Dedifferentiated amniotic fluid mesenchymal stem cell (primary cell): Measurements from ENCODE around the gene AQP1.

Experiments used
- DNase-seq: peaks from one replicate; pipeline ENCODE4 v3.0.0-alpha.2; 2016; ENCODE audit errors: extremely low spot score

Gene AQP1

DNA sequence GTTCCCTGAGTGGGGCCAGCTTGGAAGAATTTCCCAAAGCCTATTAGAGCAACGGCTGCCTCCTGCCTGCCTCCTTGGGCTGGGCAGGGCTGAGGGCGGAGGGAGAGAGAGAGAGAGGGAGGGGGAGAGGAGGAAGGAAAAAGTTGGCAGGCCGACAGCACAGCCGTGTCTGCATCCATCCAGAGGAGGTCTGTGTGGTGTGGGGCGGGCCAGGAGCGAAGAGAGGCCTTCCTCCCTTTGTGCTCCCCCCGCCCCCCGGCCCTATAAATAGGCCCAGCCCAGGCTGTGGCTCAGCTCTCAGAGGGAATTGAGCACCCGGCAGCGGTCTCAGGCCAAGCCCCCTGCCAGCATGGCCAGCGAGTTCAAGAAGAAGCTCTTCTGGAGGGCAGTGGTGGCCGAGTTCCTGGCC lies at the start of gene AQP1:
TSS of gene AQP1 (plus strand) at position 293 of the 409 bp plus-strand sequence. CDS start at position 350, 57 bp downstream.
- DNase-seq: no peak

DNA sequence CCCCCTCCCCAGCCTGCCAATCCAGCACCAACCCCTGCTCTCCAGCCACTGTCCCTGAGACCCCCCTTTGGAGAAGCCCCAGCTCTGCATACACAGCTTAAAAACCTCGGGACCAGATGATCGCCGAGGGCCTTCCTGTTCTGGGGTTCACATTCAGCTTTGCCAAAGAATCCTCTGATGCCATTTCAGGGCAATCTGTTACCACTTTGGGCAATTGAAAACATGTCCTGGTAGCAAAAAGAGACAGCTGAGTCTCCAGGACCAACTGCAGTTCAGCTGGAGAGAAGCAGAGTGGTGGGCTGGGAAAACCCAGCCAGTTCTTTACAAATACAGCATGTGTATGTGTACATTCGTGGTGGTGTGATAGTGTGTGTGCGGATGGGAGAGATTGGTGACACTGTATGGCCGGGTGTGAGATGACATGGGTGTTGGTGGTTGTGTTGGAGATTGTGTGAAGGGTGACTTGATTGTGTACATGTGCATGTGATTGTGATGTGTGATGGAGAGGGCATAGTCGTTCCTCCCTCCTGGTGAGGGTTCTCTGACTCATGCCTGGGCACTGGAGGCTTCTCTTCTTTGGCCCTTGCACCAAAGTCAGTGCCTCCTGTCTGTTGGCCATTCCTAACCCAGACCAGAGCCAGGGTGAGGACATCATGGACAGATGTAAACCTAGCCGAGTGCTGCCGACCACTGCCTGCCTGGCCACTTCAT lies 48.5 kb upstream of the AQP1 start:
- no peak for DNase-seq

DNA sequence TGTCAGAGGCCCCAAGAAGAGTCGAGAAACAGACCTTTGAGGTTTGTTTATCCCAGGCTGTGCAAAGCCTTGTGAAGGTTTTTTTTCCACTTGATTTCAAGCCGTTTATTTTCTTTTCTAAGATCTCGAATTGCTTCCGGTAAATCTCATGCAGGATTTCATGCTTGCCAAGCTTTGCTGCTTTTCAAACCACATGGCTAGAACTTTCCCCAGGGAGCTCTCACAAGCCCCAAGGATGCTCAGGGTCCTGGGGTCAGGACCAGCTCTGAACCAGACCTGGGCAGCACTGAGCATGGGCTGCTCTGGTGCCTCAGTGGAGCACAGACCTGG lies 48.0 kb upstream of the AQP1 start:
- DNase-seq: peak; percentile 27

DNA sequence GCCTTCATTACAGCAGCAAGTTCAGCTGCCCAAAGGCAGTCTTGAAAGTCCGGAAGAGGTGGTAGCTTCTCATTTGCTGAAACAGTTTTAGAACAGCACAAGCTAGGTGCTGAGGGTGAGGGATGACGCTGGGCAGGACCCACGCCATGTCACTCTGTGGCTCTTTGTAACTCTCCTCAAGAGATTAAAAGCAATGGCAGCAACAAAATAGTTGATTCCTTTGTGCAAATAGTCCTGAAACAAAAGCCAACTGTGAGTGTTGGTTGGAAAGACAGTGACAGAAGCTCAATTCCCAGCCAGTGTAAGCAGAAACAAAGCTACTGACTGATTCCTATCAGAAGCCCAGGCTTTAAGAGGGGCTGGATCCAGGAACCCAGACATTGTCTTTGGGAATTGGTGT lies 47.6 kb upstream of the AQP1 start:
- no peak for DNase-seq

DNA sequence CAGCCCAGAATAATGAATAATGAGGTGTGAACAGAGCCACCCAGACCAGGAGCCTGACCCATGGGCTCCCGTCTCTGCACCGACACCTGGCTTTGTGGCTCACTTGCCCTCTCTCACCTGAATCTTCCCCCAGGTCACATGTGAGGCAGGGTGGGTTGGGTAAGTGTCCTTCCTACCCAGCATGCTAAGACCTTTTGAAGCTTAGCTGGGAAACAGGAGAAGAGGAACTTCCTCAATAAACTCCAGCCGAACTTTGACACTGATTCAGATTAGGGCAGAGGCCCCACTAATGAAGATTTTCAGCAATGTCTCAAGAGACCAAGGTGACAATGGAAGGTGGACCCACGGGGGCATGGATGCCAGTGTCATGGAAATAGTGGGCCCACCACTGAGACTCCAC lies 46.6 kb upstream of the AQP1 start:
- DNase-seq: no peak

DNA sequence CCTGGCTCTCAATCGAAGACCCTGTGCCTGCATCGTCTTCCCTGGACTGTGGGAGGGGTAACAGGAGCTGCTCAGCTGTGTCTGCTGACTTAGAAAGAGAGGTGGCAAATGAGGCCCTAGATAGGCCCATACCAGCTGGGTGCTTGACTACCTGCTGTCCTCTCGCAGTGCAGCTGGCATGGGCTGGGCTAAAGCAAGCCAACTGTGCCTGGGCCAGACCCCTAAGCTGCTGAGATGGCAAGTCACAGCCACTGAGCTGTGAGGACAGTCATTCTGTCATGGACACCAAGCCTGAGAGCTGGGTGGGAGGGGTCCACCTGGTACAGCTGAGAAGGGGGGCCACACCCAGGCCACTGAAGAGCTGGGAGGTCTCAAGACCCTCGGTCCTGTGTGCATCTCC lies 45.8 kb upstream of the AQP1 start:
- DNase-seq: no peak

DNA sequence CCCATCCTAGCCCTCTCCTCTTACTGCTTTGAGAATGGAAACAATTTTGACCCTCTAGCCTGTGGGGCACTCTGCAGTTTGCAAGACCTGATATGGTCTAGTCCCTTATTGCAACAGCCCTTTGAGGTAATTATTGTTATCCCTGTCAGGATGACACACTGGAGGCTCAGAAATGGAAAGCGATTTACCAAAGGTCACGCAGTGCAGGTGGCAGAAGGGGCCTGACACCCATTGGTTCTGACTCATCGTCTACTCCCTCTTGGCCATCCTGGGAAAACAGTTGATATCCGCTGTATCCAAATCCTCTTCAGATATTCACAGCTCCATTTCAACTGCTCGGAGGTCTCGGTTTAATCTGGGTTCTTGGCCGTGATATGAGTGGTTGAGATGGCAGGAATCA lies 44.7 kb upstream of the AQP1 start:
- DNase-seq: no peak

DNA sequence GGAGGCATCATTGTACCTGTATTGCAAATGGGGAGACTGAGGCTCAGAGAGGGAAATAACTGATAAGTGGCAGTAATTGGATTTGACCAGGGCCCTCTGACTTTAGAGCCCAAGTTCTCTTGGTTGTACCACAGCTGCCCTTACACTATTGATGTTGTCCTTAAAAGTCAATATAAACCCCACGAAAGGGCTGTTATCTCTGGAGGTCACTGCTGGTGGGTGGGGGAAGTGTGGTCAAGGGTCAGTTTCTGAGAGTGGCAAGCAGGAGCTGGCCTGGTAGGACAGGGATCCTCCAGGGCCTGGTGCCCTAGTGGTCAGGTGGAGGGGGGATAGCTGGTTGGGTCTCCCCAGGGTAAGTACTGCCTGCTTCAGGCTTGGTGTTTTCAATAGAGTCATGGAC lies 44.2 kb upstream of the AQP1 start:
- no peak for DNase-seq

DNA sequence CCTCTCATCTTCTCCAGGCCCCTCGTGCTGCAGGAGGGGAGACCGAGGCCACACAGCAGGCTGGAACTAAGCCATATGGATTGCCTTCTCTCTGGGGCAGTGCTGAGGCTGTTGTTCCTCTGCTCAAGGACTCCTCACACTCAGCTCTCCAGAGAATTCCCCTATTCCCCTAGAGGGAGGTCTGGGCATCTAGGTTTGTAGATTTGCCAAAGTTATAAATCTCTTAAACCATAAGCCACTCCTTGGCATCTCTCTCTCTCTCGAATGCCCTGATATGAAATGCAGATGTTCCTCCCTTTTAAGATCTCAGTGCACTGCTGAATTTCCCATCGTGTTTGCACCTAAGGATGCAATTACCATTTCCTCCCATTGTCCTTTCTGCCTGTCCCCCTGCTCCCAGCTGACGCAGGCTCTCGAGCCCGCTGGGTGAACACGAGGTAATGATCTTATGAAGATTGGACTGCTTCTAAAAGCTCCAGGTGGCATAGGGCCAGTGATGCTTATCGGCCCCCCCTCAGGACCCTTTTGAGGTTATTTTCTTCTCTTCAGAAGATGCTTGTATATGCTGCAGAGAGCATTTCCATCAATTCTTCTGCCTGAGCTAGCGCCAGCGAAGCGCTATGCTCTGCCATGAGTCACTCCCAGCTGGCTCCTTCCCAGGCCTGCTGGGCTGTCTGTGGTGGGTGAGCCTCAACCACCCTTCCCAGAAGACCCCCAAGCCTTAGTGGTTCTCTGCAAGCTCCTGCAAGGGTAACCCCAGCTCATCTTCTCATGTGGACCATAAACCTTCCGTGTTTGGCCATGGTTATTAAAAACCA lies 41.6 kb upstream of the AQP1 start:
- no peak for DNase-seq

DNA sequence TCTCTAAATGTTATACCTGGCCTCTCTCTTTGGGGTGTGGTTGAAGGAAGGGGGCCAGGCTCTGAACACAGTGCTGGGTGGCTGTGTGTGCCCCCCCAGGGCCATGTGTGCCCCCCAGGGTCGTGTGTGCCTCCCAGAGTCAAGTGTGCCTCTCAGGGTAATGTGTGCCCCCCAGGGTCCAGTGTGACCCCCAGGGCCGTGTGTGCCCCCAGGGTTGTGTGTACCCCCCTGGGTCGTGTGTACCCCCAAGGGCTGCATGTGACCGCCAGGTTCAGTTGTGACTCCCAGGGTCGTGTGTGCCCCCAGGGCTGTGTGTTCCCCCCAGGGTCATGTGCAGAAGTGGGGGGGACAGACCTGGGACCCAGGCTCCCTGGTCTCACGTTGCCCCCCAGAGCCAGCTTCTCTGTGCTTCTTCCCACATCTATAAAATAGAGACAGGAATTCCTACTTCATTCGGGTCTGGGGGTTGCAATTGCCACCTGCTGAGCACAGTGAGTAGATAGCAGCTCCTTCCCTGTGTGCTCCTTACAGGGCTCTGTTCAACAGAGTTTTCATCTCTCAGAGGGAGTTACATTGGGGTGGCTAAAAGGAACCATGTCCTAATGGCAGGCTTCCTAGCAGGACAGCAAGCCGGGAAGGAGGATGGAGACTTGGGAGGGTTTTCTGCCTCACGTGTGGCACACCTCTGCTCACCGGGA lies 40.7 kb upstream of the AQP1 start:
- DNase-seq: no peak

DNA sequence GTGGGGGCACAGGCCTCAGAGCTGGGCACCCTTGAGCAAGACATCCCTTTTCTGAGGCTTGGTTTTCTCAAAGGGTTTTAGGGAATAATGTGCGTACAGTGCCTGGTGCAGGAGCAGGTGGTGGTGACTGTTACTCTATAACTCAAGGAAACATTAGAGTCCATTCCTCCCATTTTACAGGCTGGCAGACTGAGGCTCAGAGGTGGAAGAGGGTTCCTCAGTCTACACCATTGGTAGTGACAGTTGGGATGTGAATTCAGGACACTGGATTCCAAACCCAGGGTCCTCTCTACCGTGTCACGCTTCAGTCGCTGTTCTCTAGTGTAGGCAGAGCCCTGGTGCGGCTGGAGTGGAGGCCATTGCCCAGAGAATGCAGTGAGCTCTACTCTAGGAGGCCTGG lies 40.0 kb upstream of the AQP1 start:
- DNase-seq: no peak

DNA sequence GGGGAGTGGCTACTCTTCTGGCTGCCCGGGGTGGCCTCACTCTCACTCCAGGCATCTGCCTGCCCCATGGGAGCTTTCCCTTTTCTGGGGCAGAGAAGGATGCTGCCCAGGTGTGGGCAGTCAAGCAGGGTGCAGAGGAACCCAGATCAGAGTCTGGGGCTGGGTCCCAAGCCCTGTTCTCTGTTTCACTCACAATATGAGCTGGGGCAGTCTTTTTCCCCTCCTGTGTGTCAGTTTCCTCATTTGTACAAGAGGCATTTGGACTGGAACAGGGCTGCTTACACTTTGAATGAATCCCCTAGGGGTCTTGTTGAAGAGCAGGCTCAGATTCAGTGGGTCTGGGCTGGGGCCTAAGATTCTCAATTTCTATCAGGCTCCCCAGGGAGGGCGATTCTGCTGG lies 38.4 kb upstream of the AQP1 start:
- DNase-seq: no peak

DNA sequence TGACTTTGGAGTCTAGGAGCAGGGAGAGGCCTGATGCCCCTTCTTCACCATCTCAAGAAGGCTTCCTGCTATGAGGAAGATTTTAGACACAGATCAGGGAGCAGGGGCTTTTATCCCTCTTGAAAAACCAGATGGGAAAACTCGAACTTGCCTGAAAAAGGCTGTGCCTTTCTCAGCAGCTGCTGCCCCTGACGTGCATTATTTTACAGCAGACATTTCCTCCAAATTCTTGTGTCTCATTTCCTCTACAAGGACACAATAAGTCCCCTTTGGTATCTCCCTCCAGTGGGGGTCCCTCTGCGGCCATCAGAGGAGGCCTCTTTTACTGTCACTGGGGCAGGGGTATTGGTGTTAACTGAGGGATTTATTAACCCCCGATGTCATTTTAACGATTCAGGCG lies 38.0 kb upstream of the AQP1 start:
- DNase-seq: no peak

DNA sequence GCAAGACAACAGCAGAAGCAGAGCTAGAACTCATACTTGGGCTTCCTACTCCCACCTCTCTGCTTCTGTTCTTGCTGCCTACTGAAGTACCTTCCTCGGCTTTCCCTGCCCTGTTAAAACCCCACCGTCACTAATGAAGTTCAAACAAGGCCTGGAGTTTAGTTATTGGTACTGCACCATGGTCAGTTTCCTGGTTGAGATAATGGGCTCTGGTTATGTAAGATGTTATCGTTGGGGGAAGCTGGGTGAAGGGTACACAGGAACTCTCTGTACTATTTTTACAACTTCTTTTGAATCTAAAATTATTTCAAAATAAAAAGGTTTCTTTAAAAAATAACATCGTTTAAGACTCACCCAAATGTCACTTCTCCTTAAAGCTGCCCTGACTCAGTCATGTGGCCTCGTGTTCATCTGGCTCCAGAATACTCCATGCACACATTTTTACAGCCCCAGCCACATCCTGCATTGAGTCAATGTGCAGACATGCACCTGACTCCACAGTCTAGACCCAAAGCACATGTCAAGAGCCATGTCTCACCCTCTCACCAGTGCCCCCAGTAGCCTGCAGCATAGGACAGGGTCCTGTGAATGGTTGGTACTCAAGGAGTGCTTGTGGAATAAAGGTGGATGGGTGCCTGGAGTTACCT lies 36.9 kb upstream of the AQP1 start:
- DNase-seq: no peak

DNA sequence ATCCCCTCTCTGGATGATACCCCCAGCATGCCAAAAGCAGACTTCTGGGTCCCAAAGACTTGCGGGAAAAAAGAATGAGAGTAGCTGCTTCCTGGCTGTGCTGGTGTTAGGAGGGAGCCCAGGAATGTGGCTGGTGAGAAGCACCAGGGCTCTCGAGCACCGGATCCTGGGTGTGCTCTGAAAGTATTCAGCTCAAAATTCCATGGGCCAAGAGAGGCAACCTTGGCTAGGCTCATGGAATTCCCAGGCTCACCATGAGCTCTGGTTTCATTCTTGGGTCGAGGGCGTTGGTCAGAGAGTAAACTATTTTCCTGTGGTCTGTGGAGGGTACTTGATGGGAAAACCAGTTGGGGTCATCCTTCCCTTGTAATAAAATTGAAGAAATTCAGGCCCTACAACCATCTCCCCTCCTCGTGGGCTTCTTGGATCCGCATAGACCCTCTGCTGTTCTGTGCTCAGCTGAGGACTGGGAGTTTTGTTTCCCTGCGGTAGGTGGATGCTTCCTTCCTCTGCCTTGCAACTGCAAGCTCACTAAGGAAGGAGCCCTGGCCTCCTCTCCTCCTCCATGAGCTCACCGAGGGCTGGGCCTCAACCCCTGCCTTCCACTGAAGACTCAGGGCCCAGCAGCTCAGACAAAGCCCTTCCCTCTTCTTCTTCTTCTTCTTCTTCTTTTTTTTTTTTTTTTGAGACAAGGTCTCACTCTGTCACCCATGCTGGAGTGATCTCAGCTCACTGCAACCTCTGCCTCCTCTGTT lies 34.5 kb upstream of the AQP1 start:
- DNase-seq: no peak

DNA sequence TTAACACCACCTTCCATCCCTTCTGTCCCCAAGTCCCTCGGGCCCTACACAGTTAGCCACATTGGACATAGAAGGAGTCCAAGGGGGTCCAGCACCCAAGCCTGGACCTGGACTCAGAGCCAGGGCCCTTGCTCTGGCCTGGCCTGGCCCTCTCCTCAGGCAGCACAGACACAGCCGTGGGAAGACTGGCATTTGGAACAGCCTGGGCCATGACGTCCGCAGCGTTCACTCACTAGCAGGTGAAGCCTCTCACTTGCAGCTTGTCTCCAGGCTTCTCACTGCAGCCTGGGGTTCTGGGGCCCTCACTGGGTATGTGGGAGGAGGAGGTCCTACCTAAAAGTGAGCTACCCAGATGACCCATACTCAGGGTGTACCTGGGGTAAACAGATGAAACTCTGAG lies 33.7 kb upstream of the AQP1 start:
- no peak for DNase-seq

DNA sequence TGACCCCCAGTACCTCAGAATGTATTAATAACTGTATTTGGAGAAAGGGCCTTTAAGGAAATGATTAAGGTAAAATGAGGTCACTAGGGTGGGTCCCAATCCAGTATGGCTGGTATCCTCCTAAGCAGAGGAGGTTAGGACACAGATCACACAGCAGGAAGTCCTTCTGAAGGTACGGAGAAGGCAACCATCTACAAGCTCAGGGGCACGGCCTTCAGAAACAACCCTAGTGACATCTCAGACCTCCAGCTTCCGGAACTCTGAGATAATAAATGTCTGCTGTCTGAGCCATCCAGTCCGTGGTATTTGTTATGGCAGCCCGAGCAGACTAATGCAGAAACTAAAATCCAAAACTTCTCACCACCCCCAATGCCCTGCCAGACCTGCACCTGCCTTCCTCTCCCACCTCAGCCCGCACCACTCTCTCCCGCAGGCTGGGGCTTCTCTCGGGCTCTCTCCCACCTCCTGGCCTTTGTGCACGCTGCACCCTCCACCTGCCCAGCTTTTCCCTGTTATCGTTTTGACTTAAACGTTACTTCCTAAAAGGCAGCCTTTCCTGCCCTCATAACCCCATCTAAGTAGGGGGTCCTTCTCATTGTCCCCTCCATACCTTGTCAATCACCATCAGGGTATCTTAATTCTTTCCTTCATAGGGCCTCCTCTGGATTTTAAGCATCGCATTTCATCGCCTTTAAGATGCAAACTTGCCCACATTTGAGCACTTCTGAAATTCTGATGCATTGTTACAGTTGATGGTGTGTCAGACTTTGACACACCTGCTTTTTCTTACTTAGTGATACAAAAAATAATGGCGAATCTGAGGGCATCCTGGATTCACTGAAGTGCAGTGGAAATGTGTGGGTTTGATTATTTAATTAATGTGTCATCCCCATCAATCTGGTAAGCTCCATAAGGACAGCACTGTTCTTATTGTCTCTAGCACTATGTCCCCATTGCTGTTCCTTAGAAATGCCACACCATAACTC lies 32.2 kb upstream of the AQP1 start:
- no peak for DNase-seq

DNA sequence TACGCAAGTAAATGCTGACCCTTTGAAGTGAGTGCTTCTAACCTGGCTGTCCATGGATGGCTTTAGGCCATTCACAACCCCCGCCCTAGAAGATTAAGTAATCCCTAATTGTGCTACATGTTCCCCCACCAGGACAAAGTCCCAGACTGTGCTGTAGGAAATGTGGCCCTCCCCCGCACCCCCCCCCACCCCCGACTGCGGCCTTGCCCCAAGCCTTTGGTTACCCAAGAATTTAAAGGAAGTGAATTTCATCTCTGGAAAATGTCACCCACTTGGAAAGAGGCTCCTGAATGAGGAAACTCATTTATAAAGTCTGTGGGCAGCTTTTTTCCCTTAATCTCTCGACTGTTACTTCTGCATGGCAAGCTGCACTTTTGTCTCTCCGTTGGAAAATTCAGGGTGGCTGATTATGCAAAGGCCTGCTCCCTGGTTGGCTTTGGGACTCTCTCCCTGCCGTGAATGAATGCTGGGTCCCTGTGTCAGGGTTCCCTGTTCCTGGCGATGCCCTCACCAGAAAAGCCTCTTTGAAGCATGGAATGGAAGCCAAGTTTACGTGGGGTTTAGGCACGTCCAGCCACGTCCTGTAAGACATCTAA lies 31.4 kb upstream of the AQP1 start:
- no peak for DNase-seq

DNA sequence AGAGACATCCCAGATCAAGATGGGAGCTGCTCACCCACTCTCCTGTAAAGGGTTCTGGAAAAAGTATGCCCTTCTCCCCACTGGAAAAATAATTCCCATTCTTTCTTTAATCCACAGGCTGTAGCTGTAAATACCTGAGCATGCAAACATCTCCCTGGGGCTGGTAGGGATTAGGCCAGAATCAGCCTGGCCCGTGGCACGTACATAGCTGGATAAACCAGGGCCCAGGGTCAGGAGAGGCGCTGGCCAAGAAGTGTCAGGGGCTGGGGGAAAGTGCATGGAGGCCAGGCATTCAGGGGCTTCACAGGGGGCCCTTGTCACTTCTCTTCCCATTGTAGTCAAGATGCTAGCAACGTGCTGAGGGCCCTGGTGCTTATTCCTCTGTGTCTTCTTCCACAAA lies 30.7 kb upstream of the AQP1 start:
- DNase-seq: no peak

DNA sequence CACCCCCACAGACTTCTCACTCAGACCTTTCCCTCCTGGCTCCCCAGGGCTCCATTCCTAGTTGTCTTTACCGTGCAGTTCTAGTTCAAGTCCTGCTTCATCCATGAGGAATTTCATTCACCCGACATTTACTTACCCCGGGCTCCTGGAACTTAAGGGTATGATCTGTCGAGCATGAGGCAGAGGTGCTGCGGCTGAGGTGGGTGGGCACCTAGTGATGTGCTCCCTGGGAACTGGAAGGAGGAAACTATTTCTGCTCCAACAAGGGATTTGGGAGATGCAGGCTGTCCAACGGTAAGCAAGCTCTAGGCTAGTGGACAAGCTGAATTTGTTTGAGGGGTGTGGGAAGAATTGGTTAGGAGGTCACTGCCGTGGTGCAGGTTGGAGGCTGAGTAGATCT lies 30.2 kb upstream of the AQP1 start:
- no peak for DNase-seq
